ENCODE data around the gene MKNK1.

GRCh38 chr1:46622344-46622743 lies 18.3 kb upstream of the MKNK1 start:
- TF ChIP-seq CTCF (IDR thresholded peaks at IDR 0.05) (peak; percentile 46), RAD21 (IDR thresholded peaks at IDR 0.05; ENCODE audit: low read length) (peak; percentile 57), CHD2 (IDR thresholded peaks at IDR 0.05; ENCODE audit: low read length, partially characterized antibody) (no peak), REST (IDR thresholded peaks at IDR 0.05; ENCODE audit: low read depth, low read length) (no peak), EZH2phosphoT487 (IDR thresholded peaks at IDR 0.05; ENCODE audit: borderline replicate concordance, low read depth) (no peak), MXI1 (IDR thresholded peaks at IDR 0.05; ENCODE audit: low read depth, low read length) (no peak), TCF12 (IDR thresholded peaks at IDR 0.05) (no peak), MAX (IDR thresholded peaks at IDR 0.05; ENCODE audit: low read depth) (no peak), SMC3 (IDR thresholded peaks at IDR 0.05; ENCODE audit: low read depth, low read length) (peak; percentile 23), GABPA (IDR thresholded peaks at IDR 0.05; ENCODE audit: low read depth) (no peak), USF2 (IDR thresholded peaks at IDR 0.05; ENCODE audit: borderline replicate concordance, low read depth, low read length) (no peak), RFX5 (IDR thresholded peaks at IDR 0.05; ENCODE audit: low read length) (no peak)

Measured in SK-N-SH (cell line).